Effector CD4-positive, alpha-beta T cell (primary cell): ENCODE data around the gene PCDHGA1.

Experiments
- DNase-seq: peaks from one replicate; pipeline ENCODE4 v3.0.0-alpha.2; 2020

PCDHGA1 gene

DNA sequence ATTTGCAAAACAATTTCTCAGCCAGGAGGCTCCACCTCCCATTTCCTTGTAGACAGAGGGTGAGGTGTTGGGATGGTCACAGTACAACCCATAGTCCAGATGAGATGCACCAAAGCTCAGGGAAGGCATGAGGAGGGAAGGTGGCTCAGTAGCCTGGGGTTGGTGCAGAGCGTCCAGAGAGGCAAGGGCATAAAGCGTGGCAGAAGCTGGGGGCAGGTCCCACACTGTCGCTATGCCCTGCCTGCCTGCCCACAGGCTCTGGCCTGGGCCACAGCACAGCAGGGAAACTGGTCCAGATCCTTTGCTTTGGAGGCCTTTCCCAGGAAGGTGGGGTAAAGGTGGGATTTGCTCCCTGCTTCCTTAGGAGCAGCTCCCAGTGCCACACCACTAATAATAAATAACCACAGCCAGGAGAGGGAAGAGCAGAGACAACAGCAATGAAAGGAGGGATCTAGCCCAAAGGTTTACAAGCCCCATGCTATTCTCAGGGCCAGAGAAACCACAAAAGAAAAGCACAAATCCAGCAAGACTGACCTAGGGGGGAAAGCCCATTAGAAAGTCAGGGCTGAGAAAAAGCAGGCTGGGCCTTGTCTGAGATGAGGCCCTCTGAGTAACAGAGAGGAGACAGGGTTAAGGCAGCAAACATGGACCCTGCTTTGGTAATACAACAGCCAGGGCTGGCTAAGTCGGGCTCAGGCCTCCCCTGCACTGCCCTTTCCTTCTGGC is 185.8 kb downstream of the PCDHGA1 start:
- no peak for DNase-seq

DNA sequence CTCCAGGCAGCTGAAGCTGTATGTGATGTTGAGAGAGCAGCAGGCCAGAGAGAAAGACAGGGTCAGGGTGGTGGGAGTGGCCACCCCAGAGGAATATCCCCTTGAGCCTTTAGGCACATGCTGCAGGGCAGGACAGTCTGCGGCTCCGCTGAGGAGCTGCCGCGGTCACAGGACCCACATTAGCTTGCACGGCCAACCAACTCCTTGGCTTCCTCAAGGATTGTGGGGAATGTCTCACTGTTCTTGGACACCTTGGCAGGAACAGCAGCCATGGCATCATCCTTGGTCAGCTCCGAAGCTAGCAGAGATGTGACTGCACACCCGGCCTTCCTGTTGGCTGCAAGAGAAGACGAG is 186.3 kb downstream of the PCDHGA1 start:
- no peak for DNase-seq

DNA sequence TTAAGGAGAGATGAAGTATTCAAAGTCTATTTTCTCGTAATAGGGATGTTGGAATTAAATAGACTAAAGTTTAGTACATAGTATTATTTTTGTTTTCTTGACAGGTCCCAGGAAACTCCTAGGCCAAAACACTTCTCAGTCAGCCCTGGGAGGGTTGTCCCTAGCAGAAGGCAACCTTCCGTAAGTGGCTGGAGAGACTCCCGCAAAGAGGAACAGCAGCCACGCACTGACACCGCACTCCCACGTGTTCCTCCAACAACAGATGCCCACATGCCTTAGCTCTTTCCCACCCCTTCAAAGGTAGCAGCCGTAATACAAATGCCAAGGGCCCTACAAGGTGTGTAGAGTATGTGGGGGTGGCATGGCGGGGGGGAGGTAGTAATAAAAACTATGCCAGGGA is 187.0 kb downstream of the PCDHGA1 start:
- no peak for DNase-seq

DNA sequence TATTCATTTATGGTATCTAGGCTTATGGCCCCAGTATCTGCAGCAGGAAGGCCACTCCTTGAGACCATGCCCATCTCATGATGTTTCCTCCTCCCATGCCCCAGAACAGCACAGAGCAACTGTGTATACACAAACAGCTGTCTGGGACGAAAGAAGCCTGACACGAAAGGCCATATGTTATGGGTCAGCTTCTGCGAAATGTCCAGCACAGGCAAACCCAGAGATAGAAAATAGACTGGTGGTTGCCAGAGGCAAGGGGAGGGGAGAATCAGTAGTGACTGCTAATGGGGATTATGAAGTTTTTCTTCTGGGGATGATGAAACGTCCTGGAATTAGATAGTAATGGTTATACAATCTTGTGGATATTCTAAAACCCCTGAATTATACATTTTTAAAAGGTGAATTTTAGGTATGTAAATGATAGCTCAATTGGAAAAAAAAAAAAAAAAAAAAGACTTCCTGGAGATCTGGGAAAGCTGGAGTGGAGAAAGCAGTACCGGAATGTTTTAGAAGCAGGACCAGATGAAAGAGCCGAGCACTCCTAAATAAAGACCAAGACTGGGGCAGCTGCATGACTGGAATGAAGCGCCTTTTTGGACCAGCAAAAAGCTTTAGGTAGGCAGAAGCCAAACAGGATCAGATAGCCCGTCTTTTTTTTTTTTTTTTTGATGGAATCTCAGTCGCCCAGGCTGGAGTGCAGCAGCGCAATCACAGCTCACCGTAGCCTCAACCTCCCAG is 187.7 kb downstream of the PCDHGA1 start:
- no peak for DNase-seq

DNA sequence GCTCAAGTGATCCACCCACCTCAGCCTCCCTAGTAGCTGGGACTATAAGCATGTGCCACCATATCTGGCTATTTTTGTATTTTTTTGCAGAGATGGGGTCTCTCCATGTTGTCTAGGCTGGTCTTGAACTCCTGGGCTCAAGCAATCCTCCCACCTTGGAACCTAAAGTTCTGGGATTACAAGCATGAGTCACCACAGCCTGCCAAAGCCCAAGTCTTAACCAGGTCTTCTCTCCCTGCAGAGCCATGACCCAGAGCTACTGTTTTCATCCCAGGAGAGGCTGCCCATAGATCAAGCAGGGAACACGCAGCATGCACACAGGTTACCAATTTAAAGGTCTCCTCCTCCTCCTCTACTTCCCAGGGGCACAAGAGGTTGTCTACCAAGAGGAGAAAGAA is 188.3 kb downstream of the PCDHGA1 start:
- no peak for DNase-seq

DNA sequence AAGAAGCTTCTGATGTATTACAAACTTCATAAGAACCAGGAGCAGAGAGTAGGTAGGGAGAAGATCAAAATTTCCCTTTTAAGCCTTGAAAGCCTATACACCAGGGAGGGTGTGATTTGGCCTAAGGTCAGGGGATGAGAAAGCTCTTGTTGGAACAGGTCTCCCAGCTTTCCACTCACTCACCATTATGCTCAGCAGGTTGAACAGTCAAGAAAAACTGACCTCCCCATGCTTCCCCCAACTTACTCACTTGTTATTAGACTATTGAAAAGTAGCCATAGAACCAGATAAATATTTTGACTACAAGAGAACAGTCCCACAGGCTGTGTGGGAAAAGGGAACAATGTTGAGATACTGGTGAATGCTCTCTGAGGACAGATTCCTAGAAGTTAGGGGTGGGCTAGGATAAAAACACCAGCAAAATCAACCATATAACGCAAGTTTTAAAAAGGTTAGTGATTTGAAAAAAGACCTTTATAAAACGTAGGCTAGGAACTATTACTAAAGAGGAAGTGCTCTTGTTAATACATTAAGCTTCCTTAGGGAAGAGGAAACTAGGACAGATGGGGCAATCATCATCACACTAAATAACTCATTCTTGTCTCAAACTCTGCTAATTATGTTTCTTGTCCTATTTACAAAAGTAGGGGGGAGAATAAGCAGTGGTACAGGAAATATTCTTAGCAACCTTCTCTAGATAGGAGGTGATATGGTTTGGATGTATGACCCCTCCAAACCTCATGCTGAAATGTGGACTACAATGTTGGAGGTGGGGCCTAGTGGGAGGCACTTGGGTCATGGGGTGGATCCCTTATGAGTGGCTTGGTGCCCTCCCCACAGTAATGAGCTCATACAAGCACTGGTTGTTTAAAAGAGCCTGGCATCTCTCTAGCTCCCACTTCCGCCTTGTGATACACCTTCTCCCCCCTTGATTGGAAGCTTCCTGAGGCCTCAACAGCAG is 189.6 kb downstream of the PCDHGA1 start:
- no peak for DNase-seq

DNA sequence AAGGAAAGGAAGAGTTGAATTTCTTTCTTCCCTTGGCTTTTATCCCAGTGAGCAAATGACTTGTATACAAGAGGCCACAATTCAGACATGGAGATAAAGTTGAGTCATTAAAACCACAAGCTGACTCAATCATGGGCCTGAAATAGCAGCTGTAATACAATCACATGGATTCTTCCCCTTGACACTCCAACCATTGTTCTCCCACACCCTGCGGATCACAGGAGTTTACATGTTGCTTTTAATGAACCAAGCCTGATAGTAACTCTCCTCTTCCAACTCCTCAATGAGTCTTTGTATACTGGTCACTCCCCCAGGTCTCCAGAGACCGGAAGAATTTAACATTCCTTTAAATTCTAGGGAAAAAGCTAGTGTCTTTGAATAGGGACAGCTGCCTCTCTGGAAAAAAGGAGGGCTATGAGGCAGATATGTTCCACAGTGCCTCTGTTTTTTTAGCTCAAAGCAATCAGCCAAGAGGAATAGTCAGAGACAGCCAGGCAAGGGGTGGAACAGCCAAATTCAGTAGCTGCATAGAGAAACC is 191.0 kb downstream of the PCDHGA1 start:
- no peak for DNase-seq

DNA sequence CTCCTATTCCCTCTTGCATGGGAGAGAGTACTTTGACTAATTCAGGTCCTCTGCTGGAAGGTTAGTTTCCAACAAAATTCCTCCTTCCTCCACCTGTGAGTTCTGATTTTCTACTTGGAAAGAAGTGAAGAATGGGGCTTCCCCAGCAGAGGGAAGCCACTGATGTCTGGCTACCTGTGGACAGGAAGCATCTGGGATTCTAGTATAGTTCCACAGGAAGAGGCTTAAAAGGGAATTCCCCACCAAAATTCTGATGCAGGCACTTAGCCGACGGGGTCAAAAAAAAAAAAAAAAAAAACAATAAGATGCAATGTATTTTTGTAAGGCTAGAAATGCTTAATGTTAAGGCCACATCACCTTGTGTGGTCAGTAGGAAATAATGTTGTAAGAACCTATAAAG is 192.0 kb downstream of the PCDHGA1 start:
- DNase-seq, result no peak

DNA sequence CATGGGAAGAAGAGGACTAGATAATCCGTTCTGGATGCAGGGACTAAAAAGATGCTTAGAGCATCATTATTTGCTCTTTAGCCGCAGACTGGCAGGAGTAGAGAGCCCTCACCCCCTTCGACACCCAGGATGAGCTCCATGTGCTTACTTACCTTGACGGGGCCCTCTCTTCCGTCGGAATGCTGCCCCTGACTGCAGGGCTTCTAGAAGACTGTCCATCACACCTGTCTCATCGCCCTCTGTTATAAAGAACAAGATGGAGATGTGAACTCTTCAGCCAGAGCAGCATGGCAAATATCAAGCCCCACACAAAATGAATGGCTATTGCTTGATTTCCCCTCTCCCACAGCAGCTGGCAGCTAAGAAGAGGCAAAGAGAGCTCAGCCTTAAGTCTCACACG is 193.7 kb downstream of the PCDHGA1 start:
- no peak for DNase-seq

DNA sequence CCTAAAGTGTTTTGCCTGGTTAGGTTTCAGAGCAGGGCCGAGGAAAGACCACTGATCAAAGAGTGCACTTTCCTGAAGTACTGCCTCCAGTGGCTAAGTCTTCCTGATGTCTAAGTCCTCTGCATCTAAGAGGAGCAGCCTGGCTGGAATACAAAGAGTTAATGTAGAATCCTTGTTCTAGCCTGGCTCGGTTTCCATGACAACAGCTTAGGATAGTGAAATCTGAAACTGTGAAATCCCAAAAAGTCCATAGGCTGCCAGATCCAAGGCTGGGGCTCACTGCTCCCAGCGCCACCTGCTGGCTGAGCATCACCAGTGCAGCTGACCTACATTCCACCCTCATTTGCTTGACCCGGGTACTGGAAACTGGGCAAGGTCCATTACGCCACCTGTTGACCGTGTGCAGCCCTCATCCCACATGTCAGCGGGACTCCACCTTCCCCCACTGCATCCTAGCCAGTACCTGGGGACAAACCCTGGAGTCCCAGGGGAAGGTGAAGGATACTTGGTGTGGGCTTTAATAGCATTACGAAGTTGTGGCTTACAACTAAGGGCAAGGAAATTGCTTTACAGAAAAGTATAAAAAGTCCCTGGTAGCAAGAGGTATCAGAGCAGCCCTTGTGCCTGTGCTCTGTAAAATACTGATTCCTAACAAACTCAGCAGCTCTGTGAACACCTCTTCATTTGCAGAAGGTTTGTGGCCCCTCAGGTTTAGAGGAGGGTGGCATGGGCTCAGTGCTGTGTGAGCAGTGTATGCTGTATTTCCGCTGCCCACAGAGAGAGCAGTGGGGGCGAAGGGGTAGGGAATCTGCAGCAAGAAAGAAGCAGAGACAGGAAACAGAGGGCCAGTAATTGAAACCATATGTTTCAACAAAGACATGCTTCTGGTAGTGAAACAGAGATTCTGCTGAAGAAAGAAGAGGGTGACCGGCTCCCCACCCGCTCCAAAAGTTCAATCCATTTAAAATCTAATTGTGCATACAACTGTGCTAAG is 194.6 kb downstream of the PCDHGA1 start:
- DNase-seq, result peak; percentile 46

DNA sequence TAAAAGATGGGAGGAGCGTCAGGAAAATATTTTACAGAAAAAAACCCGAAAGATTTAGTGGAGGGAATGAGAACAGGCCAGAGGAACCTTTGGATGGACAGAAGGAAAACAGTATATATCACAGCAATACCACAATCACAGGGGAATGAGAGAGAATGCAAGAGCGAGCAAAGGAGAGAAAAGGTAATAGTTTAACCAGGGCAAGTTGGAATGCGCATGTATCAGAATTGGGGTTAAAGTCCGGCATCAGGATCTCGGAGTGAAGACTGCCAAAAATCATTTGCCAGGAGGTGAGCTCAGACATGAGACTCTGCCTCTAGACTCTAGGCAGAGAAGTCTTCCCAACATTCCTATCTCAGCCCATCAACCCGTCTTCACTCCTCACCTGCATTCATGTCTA is 195.3 kb downstream of the PCDHGA1 start:
- no peak for DNase-seq

DNA sequence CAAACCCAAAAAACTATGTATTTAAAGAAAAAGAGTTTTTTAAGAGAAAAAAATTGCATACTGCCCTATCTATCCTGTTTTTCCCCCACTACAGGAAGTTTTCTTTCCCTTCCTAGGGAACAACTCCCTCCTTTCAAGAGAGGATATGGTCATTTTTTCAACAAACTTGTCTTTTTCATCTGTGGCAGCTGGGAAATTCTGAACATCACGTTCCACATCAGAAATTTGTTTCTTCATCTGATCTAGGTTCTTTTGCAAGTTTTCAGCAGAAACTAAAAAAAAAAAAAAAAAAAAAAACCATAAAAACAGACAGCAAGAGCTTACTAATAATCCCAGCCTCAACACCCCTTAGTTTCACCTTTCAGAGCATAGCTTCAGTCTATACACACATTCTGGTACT is 197.1 kb downstream of the PCDHGA1 start:
- no peak for DNase-seq

DNA sequence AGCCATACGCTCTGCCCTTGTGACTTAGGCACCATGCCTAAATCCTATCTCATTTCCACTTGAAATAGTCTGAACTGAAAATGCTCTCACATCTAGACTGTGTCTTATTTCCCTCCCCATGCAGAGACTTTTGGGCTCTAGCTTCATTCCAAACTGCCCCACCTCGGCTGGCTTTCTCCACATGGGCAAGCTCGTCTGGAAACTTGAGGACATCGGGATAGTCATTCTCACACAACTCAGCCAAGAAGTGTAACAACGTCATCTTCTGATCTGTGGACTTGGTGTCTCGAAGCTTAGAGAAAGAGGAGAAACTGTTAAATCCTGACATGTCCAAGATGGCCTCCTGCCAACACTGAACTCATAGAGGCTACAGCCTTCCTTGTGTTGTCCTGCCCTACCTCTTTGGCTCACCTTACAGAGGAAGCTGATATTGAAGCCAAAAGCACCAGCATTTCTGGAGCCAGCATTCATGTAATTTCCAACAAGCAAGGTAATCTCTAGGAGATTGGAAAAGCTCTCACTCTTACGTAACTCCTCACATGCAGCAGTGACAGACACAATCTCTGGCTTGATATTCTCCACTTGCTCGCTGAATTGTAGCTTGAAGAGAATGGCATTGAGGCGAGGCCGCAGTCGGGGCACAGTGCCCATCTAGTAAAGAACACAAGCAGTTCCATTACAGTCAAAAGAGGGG is 198.1 kb downstream of the PCDHGA1 start:
- DNase-seq, result no peak

DNA sequence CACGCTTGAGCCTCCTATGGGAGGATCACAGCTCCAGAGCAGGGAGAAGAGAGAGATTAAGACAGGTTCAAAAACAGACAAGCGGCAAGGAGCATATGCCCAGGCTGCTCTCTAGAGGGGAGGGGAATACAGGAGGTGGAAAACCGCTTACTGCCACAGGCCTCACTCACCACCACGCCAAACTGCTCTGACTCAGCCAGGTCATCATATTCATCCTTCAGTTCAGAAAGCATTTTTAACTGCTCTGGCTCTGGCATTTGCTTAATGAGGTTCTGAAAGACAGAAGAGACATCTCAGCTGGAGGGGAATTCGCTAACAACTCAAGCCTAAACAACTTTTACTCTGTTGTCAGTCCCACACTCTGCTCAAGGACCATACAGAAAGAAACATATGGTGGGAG is 198.7 kb downstream of the PCDHGA1 start:
- DNase-seq, result no peak

DNA sequence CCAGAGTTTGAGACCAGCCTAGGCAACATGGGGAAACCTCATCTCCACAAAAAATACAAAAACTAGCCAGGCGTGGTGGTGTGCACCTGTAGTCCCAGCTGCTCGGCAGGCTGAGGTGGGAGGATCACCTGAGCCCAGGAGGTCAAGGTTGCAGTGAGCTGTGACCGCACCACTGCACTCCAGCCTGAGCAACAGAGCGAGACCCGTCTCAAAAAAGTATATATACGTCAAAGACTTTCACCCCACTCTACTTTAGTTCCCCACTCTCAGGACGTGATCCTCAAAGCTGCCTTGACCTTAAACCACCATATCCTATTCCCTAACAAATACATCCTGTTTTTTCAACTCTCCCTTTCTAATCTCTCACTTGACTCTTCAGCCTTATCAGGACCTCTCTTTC is 199.6 kb downstream of the PCDHGA1 start:
- DNase-seq, result no peak

DNA sequence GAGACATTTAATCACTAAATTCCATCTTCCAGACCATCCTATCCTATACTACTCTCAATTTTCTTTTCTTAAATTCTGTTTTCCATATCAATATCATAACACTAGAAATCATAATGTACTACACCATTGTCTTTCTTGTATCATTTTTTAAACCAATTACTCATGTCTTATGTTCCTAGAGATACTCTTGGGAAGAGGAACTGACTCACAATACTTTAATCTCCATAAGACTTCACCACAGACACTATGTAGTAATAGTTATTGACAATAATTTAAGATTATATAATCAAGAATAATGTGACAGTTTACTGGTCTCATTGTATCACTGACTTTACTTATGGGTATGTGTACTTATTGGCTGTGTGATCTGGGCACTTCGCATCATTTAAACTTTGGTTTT is 202.4 kb downstream of the PCDHGA1 start:
- DNase-seq, result no peak

DNA sequence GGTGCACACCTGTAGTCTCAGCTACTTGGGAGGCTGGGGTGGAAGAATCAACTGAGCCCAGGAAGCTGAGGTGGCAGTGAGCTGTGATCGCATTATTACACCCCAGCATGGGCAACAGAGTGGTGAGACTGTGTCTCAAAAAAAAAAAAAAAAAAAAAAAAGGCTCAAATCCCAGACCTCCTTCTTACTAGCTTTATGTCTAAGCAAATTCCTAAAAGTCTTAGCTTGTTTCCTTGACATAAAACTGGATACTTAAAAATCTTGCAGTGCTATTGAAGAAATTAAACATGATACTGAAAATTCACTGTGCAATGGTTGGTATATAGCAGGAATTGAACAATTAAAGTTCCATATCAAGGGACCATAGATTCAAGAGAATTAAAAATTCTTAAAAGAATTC is 203.6 kb downstream of the PCDHGA1 start:
- no peak for DNase-seq

DNA sequence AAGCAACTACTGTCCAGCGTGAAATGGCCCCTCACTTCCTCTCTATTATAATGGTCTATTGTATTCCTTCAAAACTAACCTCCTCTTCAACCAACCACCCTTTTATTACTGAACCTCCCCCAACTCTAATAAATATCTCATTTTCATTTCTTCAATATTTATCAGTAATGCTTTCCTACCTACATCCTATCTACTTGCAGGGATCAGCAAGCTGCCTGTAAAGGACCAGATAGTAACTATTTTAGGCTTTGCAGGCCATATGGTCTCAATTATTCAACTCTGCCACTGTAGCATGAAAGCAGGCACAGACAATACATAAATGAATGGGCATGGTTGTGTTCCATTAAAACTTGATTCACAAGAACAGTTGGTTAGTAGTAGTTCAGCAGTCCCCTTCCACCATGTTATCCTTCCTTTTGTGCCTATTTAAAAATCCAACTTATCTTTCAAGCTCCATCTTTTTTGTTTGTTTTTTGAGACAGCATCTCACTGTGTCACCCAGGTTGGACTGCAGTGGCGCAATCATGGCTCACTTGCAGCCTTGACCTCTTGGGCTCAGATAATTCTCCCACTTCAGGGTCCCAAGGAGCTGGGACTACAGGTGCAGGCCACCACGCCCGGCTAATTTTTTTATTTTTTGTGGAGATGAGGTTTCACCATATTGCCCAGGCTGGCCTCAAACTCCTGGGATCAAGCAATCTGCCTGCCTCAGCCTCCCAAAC is 204.3 kb downstream of the PCDHGA1 start:
- no peak for DNase-seq

DNA sequence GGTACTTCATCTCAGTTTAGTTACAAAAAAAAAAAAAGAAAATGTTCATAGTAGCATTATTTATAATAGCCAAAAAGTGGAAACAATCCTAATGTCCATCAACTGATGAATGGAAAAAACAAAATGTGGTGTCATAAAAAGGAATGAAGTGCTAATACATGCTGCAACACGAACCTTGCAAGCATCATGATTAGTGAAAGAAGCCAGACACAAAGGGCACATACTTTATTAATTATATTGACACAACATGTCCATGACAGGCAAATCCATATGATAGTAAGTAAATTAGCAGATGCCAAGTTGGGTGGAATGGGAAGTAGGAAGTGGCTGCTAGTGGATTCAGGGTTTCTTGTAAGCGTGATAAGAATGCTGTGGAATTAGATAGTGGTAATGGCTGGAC is 212.7 kb downstream of the PCDHGA1 start:
- DNase-seq, result no peak

DNA sequence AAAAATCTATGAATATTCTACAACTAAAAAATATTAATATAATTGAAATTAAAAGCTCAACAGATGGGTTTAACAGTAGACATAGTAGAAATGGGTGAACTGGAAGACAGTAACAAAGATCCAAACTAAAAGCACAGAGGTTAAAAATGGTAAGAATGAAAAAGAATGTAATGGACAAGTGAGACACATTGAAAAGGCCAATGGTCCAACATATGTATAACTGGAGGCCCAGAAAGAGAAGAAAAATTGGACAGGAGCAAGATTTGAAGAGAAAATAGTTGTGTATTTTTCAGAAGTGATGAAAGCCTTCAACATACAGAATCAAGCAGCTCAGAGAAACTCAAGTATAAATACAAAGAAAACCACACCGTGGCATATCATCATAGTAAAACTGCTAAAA is 217.2 kb downstream of the PCDHGA1 start:
- no peak for DNase-seq

DNA sequence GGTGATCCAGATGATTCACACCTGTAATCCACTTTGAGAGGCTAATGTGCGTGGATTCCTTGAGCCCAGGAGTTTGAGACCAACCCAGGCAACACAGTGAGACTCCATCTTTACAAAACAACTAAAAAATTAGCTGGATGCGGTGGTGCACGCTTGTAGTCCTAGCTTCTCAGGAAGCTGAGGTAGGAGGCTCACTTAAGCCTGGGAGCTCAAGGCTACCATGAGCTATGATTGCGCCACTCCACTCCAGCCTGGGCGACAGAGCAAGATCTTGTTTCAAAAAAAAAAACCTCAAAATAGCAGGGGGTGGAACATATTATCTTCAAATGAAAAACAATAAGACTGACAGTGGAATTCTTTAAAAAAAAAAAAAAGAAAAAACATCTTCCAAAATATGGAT is 217.6 kb downstream of the PCDHGA1 start:
- no peak for DNase-seq
